Suppressor macrophage treated with lipopolysaccharide for 1 hour (primary cell): ENCODE measurements around the gene HAO1.
"Not testable (repeated sequence)": the region's sequence is repeated elsewhere in the genome, so short reads cannot be mapped to it uniquely, and the experiment has no call there.

Source experiments
- DNase-seq, 3 donors: peaks; one replicate each; pipeline ENCODE4 v3.0.0-alpha.2; 2020 to 2022

The HAO1 gene

DNA sequence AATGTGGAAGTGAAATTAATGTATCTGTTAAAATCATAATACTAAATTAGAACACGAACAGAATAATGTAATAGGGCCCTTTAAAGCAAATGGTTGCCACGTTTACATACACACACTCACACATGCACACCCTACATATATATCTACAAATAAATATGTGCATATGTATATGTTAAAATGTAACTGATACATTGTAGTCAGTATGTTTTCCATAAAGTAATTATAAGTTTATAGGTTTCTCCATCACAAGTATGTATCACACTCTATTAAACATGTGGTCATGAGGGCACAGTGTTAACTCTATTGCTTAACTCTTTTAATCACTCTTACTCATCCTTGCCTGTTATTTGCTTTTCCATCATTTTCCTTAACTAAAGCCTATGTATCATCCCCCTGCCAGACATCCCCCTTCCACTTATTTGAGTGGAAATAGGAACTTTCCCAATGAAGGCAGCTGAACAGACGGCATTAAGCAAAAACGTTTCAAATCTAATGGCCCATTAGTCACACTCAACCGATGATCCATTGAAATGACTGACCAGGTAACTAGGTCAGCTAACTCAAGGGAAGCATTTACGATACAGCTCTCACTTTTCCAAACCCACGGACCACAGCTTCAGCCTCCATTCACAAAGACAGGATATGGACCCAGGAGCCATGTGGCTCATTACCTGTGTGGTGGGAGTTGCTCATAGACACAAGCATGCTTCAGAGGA, 89.3 kb downstream of the HAO1 start:
- DNase-seq, result no peak

GRCh38 chr20:7849675-7850074, 90.6 kb downstream of the HAO1 start:
- no peak for DNase-seq

- DNase-seq, result no peak
Observed at GRCh38 chr20:7848351-7848750, 91.9 kb downstream of the HAO1 start.

DNA sequence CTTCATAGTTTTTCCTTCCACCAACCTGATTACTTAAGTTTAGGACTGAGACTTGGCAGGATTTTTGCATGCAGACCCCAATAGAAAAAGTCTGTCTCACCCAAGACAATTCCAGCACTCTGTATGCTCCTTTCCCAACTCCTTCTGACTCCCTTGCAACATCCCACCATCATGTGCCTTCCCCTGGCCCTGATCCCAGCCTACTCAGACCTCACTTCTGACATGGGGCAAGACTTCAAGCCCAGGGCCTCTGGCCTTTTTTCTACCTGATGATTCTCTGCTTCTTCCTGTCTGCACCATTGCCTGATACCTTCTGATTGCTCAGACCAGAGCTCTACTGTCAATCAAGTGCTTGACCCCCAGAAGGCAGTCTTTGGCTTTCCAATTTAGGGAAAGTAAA, 96.6 kb downstream of the HAO1 start:
- no peak for DNase-seq

GRCh38 chr20:7841971-7842310, 98.3 kb downstream of the HAO1 start:
- DNase-seq, result no peak

DNA sequence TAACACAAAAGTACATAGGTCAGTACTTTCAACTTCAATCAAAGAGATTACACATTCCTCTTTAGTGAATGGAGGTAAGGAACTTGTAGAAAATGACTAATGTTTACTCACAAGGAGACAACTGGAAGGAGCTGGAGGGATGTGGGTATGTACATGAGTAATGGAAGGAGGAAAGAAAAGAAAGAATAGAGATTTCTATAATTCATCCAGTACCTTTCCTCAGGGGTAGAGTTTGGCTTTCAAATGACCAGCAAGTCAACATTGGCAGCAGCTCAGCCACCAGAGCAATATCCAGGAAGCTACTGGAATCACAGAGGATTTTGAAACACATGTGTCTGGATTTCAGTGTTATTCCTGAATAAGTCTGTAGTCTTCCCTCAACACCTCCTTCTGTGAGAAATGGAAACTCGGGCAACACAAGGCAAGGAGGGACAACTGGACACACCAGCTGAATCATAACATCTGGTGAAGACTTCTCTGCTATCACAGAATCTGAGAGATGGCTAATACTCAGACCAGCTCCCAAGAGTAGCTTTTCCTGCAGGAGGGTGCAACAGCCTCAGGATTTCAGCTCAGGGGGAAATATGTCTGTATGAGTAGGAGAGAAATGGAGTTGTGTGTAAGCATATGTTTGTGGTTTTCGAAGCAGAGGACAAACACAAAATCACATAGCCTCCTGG, 98.8 kb downstream of the HAO1 start:
- no peak for DNase-seq

- no peak for DNase-seq
Observed at GRCh38 chr20:7836076-7836475, 104.2 kb downstream of the HAO1 start.

DNA sequence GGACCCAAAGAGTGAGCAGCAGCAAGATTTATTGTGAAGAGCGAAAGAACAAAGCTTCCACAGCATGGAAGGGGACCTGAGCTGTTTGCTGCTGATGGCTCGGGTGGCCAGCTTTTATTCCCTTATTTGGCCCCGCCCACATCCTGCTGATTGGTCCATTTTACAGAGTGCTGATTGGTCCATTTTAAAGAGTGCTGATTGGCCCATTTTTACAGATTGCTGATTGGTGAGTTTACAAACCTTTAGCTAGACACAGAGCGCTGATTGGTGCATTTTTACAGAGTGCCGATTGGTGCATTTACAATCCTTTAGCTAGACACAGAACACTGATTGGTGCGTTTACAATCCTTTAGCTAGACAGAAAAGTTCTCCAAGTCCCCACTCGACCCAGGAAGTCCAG, 105.8 kb downstream of the HAO1 start:
- DNase-seq, result not testable (repeated sequence)
